Upper lobe of left lung (tissue), 6 donors: ENCODE measurements around the gene FOXC2. TPM values are rescaled to one million over a fixed set of nuclear protein-coding genes. Genes with fewer than 3 reads are reported as not detected.

ENCODE experiments used
- ATAC-seq, 2 donors: fragments of 200-7000 bp; cut with Tn5 transposase; one replicate each; pipeline ENCODE4 v1.9.1; 2022; ENCODE audit warnings: mild to moderate bottlenecking in 2 of 2, moderate library complexity in 2 of 2; ENCODE audit not compliant: low FRiP score in 2 of 2
- DNase-seq, 2 donors: peaks; one replicate each; pipeline ENCODE4 v3.0.0-alpha.2; 2019 to 2020
- H3K27ac ChIP-seq, 4 donors: fragments of 200-600 bp; sonication (generic); one replicate each; pipeline ENCODE4 v1.5.1; 2016 to 2019
- H3K27me3 ChIP-seq, 4 donors: fragments of 200-600 bp; sonication (generic); one replicate each; pipeline ENCODE4 v1.5.1; 2017 to 2019
- H3K36me3 ChIP-seq, 4 donors: fragments of 200-600 bp; sonication (generic); one replicate each; pipeline ENCODE4 v1.5.1; 2016 to 2019
- H3K4me1 ChIP-seq, 4 donors: fragments of 200-600 bp; sonication (generic); one replicate each; pipeline ENCODE4 v1.5.1; 2018 to 2019
- H3K4me3 ChIP-seq, 4 donors: fragments of 200-600 bp; sonication (generic); one replicate each; pipeline ENCODE4 v1.5.1; 2017 to 2019; ENCODE audit warnings: mild to moderate bottlenecking in 2 of 4, moderate library complexity in 1 of 4
- H3K9me3 ChIP-seq, 4 donors: fragments of 200-600 bp; sonication (generic); one replicate each; pipeline ENCODE4 v1.5.1; 2018 to 2019
- CTCF ChIP-seq, 6 experiments: fragments of 450-650 bp in 4 of 6; fragments of 200-600 bp in 2 of 6; sonication (generic) in 2 of 6; IDR thresholded peaks; one replicate each; pipeline ENCODE4 v1.5.1; 2016 to 2019; ENCODE audit warnings: antibody characterized with exemption in 6 of 6
- EP300 ChIP-seq, 4 donors: sonication (generic); formaldehyde crosslinking; IDR thresholded peaks; one replicate each; pipeline ENCODE4 v1.5.1; 2017; ENCODE audit warnings: antibody characterized with exemption in 4 of 4, control low read depth in 2 of 4
- POLR2A ChIP-seq, 4 donors: fragments of 450-650 bp; IDR thresholded peaks; one replicate each; pipeline ENCODE4 v1.5.1; 2016 to 2017; ENCODE audit warnings: antibody characterized with exemption in 4 of 4, mild to moderate bottlenecking in 2 of 4
- POLR2AphosphoS5 ChIP-seq, 2 donors: sonication (generic); formaldehyde crosslinking; IDR thresholded peaks; one replicate each; pipeline ENCODE4 v1.5.1; 2017; ENCODE audit warnings: antibody characterized with exemption in 2 of 2
- WGBS, 2 donors: methylation state at CpG; one replicate each; pipeline ENCODE4 v1.1.5; 2017 to 2018; 5-methylcytosine and 5-hydroxymethylcytosine counted together
- total RNA-seq, 6 donors: library from RNA; depleted of rRNA in 4 of 6; stranded (reverse); fragments of >200 nt in 4 of 6; gene quantifications; one replicate each; pipeline versions ENCODE4 v1.1.0 to v1.2.1, GENCODE V29; 2016 to 2021
- donor health status: DM: no; HTN: no; CAD: no; lungs with moderate emphysema.
- donor health status: DM: no; HTN: yes; CAD: no; lungs with severe emphysema.

Gene FOXC2
- total RNA-seq, 6 donors from 2014 or later: 0.39 to 1.9 (median 0.56) TPM; not detected in 2

GRCh38 chr16:86531641-86532525 lies 34.7 kb upstream of the FOXC2 start:
- H3K4me1 ChIP-seq: no peaks in the 10 kb centered on the region
- peak in 1 of 2 donors; percentile 80 for DNase-seq
- TF ChIP-seq CTCF (IDR thresholded peaks at IDR 0.05) (no peak), EP300 (IDR thresholded peaks at IDR 0.05) (no peak), POLR2A (IDR thresholded peaks at IDR 0.05) (no peak), POLR2AphosphoS5 (IDR thresholded peaks at IDR 0.05) (no peak)
- H3K27me3 ChIP-seq: no peaks in the 10 kb centered on the region
- peaks cover 0 to 51% (median 16%) of the 10 kb centered on the region in 4 donors for H3K36me3 ChIP-seq
- no peak overlapping the region for H3K27ac ChIP-seq
- no peak overlapping the region for H3K4me3 ChIP-seq
- 91 to 96% methylated on average over 19 to 43 of the region's 49 CpGs for WGBS, 2 donors
- no peaks in the 10 kb centered on the region for H3K9me3 ChIP-seq
- no peak for ATAC-seq

GRCh38 chr16:86532526-86532815 lies 34.2 kb upstream of the FOXC2 start:
- 95% methylated on average over 5 of the region's 7 CpGs; no CpG with 5 or more reads in 1 of the 2 donors for WGBS, 2 donors
- Histone ChIP-seq H3K4me1 (no peaks in the 10 kb centered on the region), H3K27me3 (no peaks in the 10 kb centered on the region), H3K9me3 (no peaks in the 10 kb centered on the region), H3K4me3 (no peak overlapping the region), H3K36me3 (peaks cover 0 to 56% (median 19%) of the 10 kb centered on the region in 4 donors), H3K27ac (no peak overlapping the region)
- no peak for DNase-seq
- no peak for ATAC-seq
- TF ChIP-seq EP300 (IDR thresholded peaks at IDR 0.05): no peak
- TF ChIP-seq POLR2AphosphoS5 (IDR thresholded peaks at IDR 0.05): no peak
- no peak for TF ChIP-seq POLR2A (IDR thresholded peaks at IDR 0.05)
- TF ChIP-seq CTCF (IDR thresholded peaks at IDR 0.05): no peak

GRCh38 chr16:86533076-86533475 lies 33.6 kb upstream of the FOXC2 start:
- DNase-seq (no peak), ATAC-seq (no peak)
- Histone ChIP-seq H3K36me3 (peaks cover 0 to 62% (median 25%) of the 10 kb centered on the region in 4 donors), H3K27ac (no peak overlapping the region), H3K4me1 (no peaks in the 10 kb centered on the region), H3K27me3 (no peaks in the 10 kb centered on the region), H3K4me3 (no peak overlapping the region), H3K9me3 (no peaks in the 10 kb centered on the region)
- no peak for TF ChIP-seq POLR2AphosphoS5 (IDR thresholded peaks at IDR 0.05)
- TF ChIP-seq EP300 (IDR thresholded peaks at IDR 0.05): no peak
- TF ChIP-seq POLR2A (IDR thresholded peaks at IDR 0.05): no peak
- no peak for TF ChIP-seq CTCF (IDR thresholded peaks at IDR 0.05)
- 96 to 97% methylated on average over 8 of the region's 8 CpGs for WGBS, 2 donors

- peaks cover 0 to 70% (median 30%) of the 10 kb centered on the region in 4 donors for H3K36me3 ChIP-seq
- no peak overlapping the region for H3K27ac ChIP-seq
- no peak for ATAC-seq
- H3K27me3 ChIP-seq: no peaks in the 10 kb centered on the region
- H3K9me3 ChIP-seq: no peaks in the 10 kb centered on the region
- no peak for TF ChIP-seq EP300 (IDR thresholded peaks at IDR 0.05)
- TF ChIP-seq POLR2A (IDR thresholded peaks at IDR 0.05): no peak
- no peak for TF ChIP-seq POLR2AphosphoS5 (IDR thresholded peaks at IDR 0.05)
- no peak for TF ChIP-seq CTCF (IDR thresholded peaks at IDR 0.05)
- no peaks in the 10 kb centered on the region for H3K4me1 ChIP-seq
- no peak for DNase-seq
- 92 to 95% methylated on average over 8 of the region's 8 CpGs for WGBS, 2 donors
- no peak overlapping the region for H3K4me3 ChIP-seq
Measured at GRCh38 chr16:86533767-86534351, 32.8 kb upstream of the FOXC2 start.
